HFF-Myc (cell line): ENCODE data around the gene DPP10.

Experiments
- DNase-seq: peaks from one replicate; pipeline ENCODE4 v3.0.0-alpha.2; 2011; ENCODE audit warnings: low read depth; ENCODE audit errors: extremely low read depth
- H3K4me3 ChIP-seq: replicated peaks from 2 replicates; pipeline ENCODE4 v1.5.1; 2011; ENCODE audit warnings: low read depth, mild to moderate bottlenecking, control low read depth, low read length
- CTCF ChIP-seq: IDR thresholded peaks from 2 replicates; pipeline ENCODE4 v1.5.1; 2012; ENCODE audit warnings: mild to moderate bottlenecking, low read depth, low read length, control low read depth; ENCODE audit errors: missing control alignments

Gene DPP10

GRCh38 chr2:114464961-114465706, 22.7 kb downstream of the DPP10 start:
- DNase-seq, result no peak
- TF ChIP-seq CTCF, result no peak
- no peak overlapping the region for H3K4me3 ChIP-seq

- no peak for TF ChIP-seq CTCF
- H3K4me3 ChIP-seq, result no peak overlapping the region
- no peak for DNase-seq
Measured at GRCh38 chr2:114468343-114468742, 25.9 kb downstream of the DPP10 start.

DNA sequence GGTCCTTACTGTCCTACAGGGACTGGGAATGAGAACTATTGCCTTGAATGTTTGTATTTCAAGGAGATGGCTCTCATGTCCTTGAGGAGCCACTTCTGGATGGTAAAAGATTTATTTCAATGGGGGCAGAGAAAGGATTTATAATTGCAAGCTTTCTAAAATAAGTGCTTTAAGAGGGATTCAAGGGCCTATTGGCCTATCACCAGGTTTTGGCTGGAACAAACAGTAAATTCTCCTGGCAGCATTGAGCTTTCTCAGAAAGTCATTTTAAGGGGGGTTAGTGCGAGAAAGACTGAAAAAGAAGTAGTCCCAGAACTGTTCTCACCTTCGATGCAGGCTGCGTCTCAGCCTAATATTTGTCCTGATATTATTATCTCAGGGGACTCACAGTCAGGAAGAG, 29.8 kb downstream of the DPP10 start:
- TF ChIP-seq CTCF, result no peak
- no peak for DNase-seq
- no peak overlapping the region for H3K4me3 ChIP-seq

DNA sequence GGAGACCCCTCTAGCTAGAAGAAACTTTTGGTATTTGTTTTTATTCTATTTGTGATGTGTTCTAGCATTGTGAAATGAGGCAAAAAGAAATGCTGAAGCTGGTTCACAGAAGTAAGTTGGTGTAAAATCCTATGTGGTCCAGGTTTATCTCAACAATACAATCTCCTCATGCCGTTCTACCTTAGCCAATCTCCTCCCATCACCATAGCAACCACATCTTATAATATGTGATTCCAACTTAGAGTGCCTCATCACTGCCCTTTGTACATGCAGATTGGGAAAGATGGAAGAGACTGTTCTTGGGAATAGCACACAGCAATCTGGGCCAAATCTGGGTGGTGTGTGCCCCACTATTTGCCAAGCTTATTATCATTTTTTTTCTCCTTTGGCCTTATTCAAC, 30.3 kb downstream of the DPP10 start:
- no peak for TF ChIP-seq CTCF
- no peak overlapping the region for H3K4me3 ChIP-seq
- no peak for DNase-seq

DNA sequence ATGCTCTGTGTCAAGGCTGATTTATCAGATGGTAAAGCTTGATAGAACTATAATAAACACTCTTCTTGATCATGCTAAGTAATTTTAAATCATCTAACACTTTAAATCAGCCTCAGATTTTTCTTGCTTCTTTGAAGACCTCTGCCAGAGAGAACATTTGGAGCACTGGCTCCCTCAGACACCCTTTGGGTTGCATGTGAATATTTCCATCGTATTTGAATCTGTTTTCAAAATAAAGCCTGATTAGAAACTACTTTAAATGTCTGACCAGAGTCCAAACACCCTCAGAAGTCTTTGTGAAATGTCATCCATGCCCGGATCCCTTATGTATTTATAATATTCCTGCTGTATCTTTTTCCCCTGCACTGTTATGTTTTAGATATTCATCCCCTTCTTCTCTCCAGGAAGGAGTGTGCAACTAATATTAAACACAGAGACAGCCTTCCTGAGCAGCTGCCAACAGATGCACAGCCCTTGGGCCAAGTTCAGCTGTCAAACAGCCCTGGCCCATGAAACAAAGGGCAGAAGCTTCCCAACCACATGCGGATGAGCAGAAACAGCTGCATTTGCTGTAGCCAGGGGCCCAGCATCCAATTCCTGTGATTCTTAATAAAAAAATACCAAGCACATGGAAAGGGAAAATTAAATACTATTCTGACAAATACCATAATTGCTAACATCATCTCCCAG, 46.5 kb downstream of the DPP10 start:
- no peak overlapping the region for H3K4me3 ChIP-seq
- DNase-seq, result no peak
- no peak for TF ChIP-seq CTCF

DNA sequence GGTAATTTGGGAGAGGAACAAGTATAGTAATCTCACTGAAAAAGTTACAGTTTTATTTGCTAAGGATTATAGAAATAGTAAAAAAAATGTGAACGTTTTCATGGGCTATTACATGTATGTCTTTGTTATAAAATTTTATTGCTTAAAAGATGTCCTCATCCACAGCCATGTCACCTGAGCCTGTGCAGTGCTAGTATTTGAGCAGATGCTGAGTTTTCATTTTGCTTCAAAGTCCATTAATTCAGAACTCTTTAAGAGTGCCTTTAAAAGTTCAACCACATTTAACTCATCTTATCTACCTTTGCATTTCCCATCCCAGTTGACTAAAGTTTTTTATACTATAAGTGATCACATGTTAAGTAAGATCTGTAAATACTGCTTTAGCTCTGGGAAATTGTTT, 52.6 kb downstream of the DPP10 start:
- no peak for TF ChIP-seq CTCF

More for the DNA sequence above, 52.6 kb downstream of the DPP10 start:
- no peak overlapping the region for H3K4me3 ChIP-seq
- no peak for DNase-seq
